PFSK-1 (cell line): ENCODE data around the gene NFIC.
A peak's percentile ranks its signal among the peaks of the same experiment; 100 is the strongest.

ENCODE experiments used
- FOXP2 ChIP-seq: optimal IDR thresholded peaks from 2 replicates; pipeline ENCODE3; 2011; ENCODE audit warnings: borderline replicate concordance, control low read depth, inconsistent platforms; ENCODE audit not compliant: insufficient read depth; ENCODE audit errors: extremely low read length, extremely low read depth
- POLR2AphosphoS5 ChIP-seq: IDR thresholded peaks from 2 replicates; pipeline ENCODE4 v1.6.1; 2012; ENCODE audit warnings: low read depth, mild to moderate bottlenecking, control low read depth, low read length, moderate library complexity
- REST ChIP-seq, 2 experiments: IDR thresholded peaks; 2 replicates each; pipeline versions ENCODE4 v1.6.1 to v1.8.0; 2011 to 2012; ENCODE audit warnings: low read depth in 2 of 2, low read length in 2 of 2, control low read depth in 1 of 2, inconsistent platforms in 1 of 2, mild to moderate bottlenecking in 1 of 2, moderate library complexity in 1 of 2; ENCODE audit not compliant: insufficient read depth in 1 of 2
- SIN3A ChIP-seq: IDR thresholded peaks from 2 replicates; pipeline ENCODE4 v1.6.1; 2012; ENCODE audit warnings: mild to moderate bottlenecking, low read length, moderate library complexity, borderline replicate concordance; ENCODE audit not compliant: insufficient read depth
- TAF1 ChIP-seq: IDR thresholded peaks from 2 replicates; pipeline ENCODE4 v1.6.1; 2012; ENCODE audit warnings: low read length, control low read depth, borderline replicate concordance; ENCODE audit not compliant: insufficient read depth

The NFIC gene

DNA sequence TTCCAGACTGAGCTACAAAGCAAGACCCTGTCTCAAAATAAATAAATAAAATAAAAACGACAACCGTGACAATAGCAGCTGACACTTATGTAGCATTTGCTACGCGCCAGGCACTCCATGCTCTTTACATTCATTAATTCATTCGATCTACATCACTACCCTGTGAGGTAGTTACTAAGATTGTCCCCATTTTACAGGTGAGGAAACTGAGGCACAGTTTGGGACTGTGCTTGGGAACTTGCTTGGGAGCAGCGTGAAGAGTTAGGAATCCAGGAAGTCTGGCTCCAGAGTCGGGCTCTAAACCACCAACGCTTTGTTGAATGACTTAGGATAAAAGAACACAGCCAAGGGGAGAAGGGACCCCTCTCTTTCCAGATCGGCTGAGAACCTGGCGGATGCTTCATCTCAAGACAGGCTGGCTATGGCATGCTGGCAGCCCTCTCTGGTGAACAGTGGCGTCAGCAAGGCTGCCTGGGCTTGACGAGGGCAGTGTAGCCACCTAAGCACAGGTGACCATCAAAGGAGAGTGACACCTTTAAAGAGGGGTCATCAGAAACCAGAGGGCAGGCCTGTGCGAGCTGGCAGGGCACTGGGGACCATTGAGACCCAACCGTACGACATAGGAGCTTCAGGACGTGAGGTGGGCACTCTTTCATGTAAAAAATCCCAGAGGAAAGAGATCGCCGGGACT, 133.5 kb downstream of the NFIC start:
- TF ChIP-seq SIN3A (no peak), FOXP2 (no peak), REST (IDR thresholded peaks at IDR 0.05; ENCODE audit: insufficient read depth in 1 of 2, low read depth in 2 of 2, low read length in 2 of 2) (no peak), POLR2AphosphoS5 (no peak), TAF1 (no peak)

GRCh38 chr19:3500429-3501101, 134.2 kb downstream of the NFIC start, which contains the start of gene DOHH:
DOHH (minus strand) TSS chr19:3500674; CDS start chr19:3496814, 3,860 bp downstream.
- TF ChIP-seq REST (IDR thresholded peaks at IDR 0.05; ENCODE audit: insufficient read depth in 1 of 2, low read depth in 2 of 2, low read length in 2 of 2): peak; percentile 59 to 73; a peak in 3 of 4 replicates
- peak; percentile 99 for TF ChIP-seq TAF1
- peak; percentile 69; the same call in 1 of the 2 replicates for TF ChIP-seq POLR2AphosphoS5
- peak; percentile 71 for TF ChIP-seq FOXP2
- peak; percentile 70; the same call in 1 of the 2 replicates for TF ChIP-seq SIN3A

DNA sequence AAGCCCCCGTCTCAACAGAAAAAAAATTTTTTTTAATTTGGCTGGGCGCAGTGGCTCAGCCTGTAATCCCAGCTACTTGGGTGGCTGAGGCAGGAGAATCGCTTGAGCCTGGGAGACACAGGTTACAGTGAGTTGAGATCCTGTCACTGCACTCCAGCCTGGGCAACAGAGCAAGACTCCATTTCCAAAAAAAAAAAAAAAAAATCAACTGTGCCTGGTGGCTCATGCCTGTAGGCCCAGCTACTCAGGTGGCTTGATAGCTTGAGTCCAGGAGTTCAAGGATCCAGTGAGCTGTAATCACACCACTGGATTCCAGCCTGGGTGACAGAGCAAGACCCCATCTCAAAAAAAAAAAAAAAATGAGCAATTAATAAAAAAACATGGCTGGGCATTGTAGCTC, 135.4 kb downstream of the NFIC start:
- TF ChIP-seq FOXP2 (no peak), TAF1 (no peak), POLR2AphosphoS5 (no peak), REST (IDR thresholded peaks at IDR 0.05; ENCODE audit: insufficient read depth in 1 of 2, low read depth in 2 of 2, low read length in 2 of 2) (no peak), SIN3A (no peak)

DNA sequence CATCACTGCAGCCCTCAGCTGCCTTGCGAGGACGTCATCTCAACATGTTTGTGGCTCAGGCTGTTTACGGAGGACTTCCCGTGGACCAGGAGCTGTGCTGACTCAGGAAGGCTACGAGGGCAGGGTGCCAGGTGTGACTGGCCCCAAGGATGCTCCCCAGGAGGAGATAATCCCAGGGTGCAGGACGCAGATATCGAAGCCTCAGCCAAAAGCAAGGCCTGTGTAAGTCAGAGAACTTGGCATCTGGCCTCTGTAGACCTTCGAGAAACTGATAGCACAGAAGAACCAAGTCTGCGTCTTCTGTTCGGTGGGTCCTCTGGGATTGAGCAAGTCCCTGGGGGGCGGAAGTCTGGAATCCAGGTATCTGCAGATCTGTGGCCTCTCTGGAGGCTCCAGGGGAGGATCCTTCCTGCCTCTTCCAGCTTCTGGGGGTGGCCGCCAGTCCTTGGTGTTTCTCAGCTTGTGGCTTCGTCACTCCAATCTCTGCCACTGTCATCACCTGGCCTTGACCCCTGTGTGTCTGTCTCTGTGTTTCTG, 136.7 kb downstream of the NFIC start:
- TF ChIP-seq POLR2AphosphoS5 (no peak), SIN3A (no peak), REST (IDR thresholded peaks at IDR 0.05; ENCODE audit: insufficient read depth in 1 of 2, low read depth in 2 of 2, low read length in 2 of 2) (no peak), TAF1 (no peak), FOXP2 (peak; percentile 90)
